ENCODE results near the gene ATF7IP2. TPM values are rescaled to one million over a fixed set of nuclear protein-coding genes. Genes with fewer than 3 reads are reported as not detected.

ATF7IP2 gene
- total RNA-seq, 1 experiment from 2014 or later = 7.4 TPM

- TF ChIP-seq, protein P1, sequence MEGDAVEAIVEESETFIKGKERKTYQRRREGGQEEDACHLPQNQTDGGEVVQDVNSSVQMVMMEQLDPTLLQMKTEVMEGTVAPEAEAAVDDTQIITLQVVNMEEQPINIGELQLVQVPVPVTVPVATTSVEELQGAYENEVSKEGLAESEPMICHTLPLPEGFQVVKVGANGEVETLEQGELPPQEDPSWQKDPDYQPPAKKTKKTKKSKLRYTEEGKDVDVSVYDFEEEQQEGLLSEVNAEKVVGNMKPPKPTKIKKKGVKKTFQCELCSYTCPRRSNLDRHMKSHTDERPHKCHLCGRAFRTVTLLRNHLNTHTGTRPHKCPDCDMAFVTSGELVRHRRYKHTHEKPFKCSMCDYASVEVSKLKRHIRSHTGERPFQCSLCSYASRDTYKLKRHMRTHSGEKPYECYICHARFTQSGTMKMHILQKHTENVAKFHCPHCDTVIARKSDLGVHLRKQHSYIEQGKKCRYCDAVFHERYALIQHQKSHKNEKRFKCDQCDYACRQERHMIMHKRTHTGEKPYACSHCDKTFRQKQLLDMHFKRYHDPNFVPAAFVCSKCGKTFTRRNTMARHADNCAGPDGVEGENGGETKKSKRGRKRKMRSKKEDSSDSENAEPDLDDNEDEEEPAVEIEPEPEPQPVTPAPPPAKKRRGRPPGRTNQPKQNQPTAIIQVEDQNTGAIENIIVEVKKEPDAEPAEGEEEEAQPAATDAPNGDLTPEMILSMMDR (IDR thresholded peaks at IDR 0.05 in 2 of 3, conservative IDR thresholded peaks at IDR 0.05 in 1 of 3; ENCODE audit: borderline replicate concordance in 1 of 3, insufficient read depth in 1 of 3, low read depth in 2 of 3, low read length in 2 of 3) = no peak
These were observed 116.9 kb downstream of the ATF7IP2 start (continued) for GRCh38 chr16:10502776-10503175.

- Histone ChIP-seq H4K20me1 (ENCODE audit: insufficient read depth) (no peaks in the 10 kb centered on the region), H3K4me2 (ENCODE audit: low read length) (no peak overlapping the region), H3K27me3 (ENCODE audit: insufficient read depth, low read length) (no peaks in the 10 kb centered on the region), H2AFZ (ENCODE audit: low read depth, low read length, poor library complexity, severe bottlenecking) (no peak overlapping the region), H3K36me3 (ENCODE audit: control insufficient read depth in 1 of 2, insufficient read depth in 2 of 2, low read length in 2 of 2) (no peaks in the 10 kb centered on the region; a peak in 1 of 4 replicates), H3K9ac (ENCODE audit: low read length) (no peak overlapping the region), H3K79me2 (ENCODE audit: insufficient read depth, low read length) (no peaks in the 10 kb centered on the region), H3K4me3 (replicated peaks in 1 of 2; ENCODE audit: low read depth in 1 of 2, low read length in 2 of 2) (no peak overlapping the region), H3K9me2 (ENCODE audit: insufficient read depth) (no peaks in the 10 kb centered on the region), H3K4me1 (ENCODE audit: control insufficient read depth in 1 of 2, insufficient read depth in 2 of 2, low read length in 2 of 2) (peaks cover 5 to 11% of the 10 kb centered on the region in 2 experiments; a peak in 3 of 4 replicates), H3K9me3 (ENCODE audit: control insufficient read depth in 1 of 2, insufficient read depth in 1 of 2, low read depth in 1 of 2, low read length in 2 of 2) (no peaks in the 10 kb centered on the region), H3K27ac (ENCODE audit: low read depth, low read length) (no peak overlapping the region)
- RAD21 ChIA-PET (ENCODE audit: low non-redundant PET in 1 of 2, low total read pairs in 2 of 2, uncharacterized antibody in 2 of 2, unreplicated experiment in 2 of 2) = no interaction called here
- ATAC-seq (no peak), DNase-seq (ENCODE audit: low read depth, low spot score) (no peak)
- CTCF ChIA-PET = interaction anchor here (0.6 kb wide), 1 partner anchor 316 kb away, joined by 3 read pairs; no protein-coding TSS in a partner anchor
- BruUV-seq (replicated peaks) = no TSS peak
- intact Hi-C loops (cut with micrococcal nuclease) = loop anchor here (10.0 kb wide), 1 partner anchor 1340 kb away; no protein-coding TSS in a partner anchor
- POLR2A ChIA-PET = no interaction called here
- TF ChIP-seq YY1 (IDR thresholded peaks at IDR 0.05; ENCODE audit: extremely low read depth, insufficient replicate concordance, low read depth, low read length) (no peak), REST (IDR thresholded peaks at IDR 0.05; ENCODE audit: low read depth) (no peak), EGR1 (IDR thresholded peaks at IDR 0.05; ENCODE audit: low read depth) (no peak), EZH2phosphoT487 (IDR thresholded peaks at IDR 0.05; ENCODE audit: borderline replicate concordance) (no peak), SP1 (IDR thresholded peaks at IDR 0.05; ENCODE audit: low read depth) (no peak), TCF7L2 (IDR thresholded peaks at IDR 0.05; ENCODE audit: borderline replicate concordance, extremely low read depth, insufficient read depth, insufficient read length) (no peak), ATF3 (IDR thresholded peaks at IDR 0.05) (no peak), POLR2A (IDR thresholded peaks at IDR 0.05; ENCODE audit: borderline replicate concordance, extremely low read depth, insufficient read depth, insufficient read length) (no peak), POLR2AphosphoS5 (IDR thresholded peaks at IDR 0.05; ENCODE audit: low read depth, low read length) (no peak), CBX3 (IDR thresholded peaks at IDR 0.05; ENCODE audit: low read depth) (no peak), ZFX (IDR thresholded peaks at IDR 0.05) (no peak), FOSL1 (IDR thresholded peaks at IDR 0.05; ENCODE audit: low read depth) (no peak), EZH2 (IDR thresholded peaks at IDR 0.05) (no peak), ZNF274 (IDR thresholded peaks at IDR 0.05; ENCODE audit: low read depth, low read length) (no peak), SIN3A (IDR thresholded peaks at IDR 0.05; ENCODE audit: low read depth) (no peak)
- TF ChIP-seq, protein P2, sequence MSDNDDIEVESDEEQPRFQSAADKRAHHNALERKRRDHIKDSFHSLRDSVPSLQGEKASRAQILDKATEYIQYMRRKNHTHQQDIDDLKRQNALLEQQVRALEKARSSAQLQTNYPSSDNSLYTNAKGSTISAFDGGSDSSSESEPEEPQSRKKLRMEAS (IDR thresholded peaks at IDR 0.05) = no peak
- TF ChIP-seq, protein P3, sequence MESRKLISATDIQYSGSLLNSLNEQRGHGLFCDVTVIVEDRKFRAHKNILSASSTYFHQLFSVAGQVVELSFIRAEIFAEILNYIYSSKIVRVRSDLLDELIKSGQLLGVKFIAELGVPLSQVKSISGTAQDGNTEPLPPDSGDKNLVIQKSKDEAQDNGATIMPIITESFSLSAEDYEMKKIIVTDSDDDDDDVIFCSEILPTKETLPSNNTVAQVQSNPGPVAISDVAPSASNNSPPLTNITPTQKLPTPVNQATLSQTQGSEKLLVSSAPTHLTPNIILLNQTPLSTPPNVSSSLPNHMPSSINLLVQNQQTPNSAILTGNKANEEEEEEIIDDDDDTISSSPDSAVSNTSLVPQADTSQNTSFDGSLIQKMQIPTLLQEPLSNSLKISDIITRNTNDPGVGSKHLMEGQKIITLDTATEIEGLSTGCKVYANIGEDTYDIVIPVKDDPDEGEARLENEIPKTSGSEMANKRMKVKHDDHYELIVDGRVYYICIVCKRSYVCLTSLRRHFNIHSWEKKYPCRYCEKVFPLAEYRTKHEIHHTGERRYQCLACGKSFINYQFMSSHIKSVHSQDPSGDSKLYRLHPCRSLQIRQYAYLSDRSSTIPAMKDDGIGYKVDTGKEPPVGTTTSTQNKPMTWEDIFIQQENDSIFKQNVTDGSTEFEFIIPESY (IDR thresholded peaks at IDR 0.05; ENCODE audit: extremely low read depth, insufficient replicate concordance, low read length) = no peak
These were observed 118.6 kb downstream of the ATF7IP2 start for GRCh38 chr16:10504404-10504885.
